Gastroesophageal sphincter (tissue), 4 donors: ENCODE measurements around the gene MON1A. TPM values are rescaled to one million over a fixed set of nuclear protein-coding genes. Genes with fewer than 3 reads are reported as not detected.
"Not testable (repeated sequence)": the region's sequence is repeated elsewhere in the genome, so short reads cannot be mapped to it uniquely, and the experiment has no call there.

ENCODE experiments used
- ATAC-seq: fragments of 150-250 bp; one replicate; pipeline ENCODE4 v1.9.1; 2016; ENCODE audit warnings: mild to moderate bottlenecking, moderate library complexity
- H3K27ac ChIP-seq, 4 donors: fragments of 200-600 bp; sonication (generic) in 3 of 4; 1 replicate in 3 of 4; 2 replicates in 1 of 4; pipeline ENCODE4 v1.5.1; 2016 to 2019
- H3K27me3 ChIP-seq: fragments of 200-600 bp; sonication (generic); one replicate; pipeline ENCODE4 v1.5.1; 2019
- H3K36me3 ChIP-seq, 2 donors: fragments of 200-600 bp; sonication (generic); one replicate each; pipeline ENCODE4 v1.5.1; 2019; ENCODE audit warnings: control low read depth in 1 of 2
- H3K4me1 ChIP-seq, 3 donors: fragments of 200-600 bp; sonication (generic); 1 replicate in 2 of 3; 2 replicates in 1 of 3; pipeline ENCODE4 v1.5.1; 2016 to 2019; ENCODE audit warnings: control low read depth in 2 of 3
- H3K4me3 ChIP-seq, 2 donors: fragments of 200-600 bp; sonication (generic); one replicate each; pipeline ENCODE4 v1.5.1; 2019; ENCODE audit warnings: mild to moderate bottlenecking in 1 of 2, moderate library complexity in 1 of 2
- H3K9me3 ChIP-seq, 3 donors: fragments of 200-600 bp; sonication (generic); one replicate each; pipeline ENCODE4 v1.5.1; 2017 to 2019; ENCODE audit warnings: control low read depth in 2 of 3
- EP300 ChIP-seq: sonication (generic); formaldehyde crosslinking; IDR thresholded peaks from one replicate; pipeline ENCODE4 v1.6.1; 2017; ENCODE audit warnings: antibody characterized with exemption, mild to moderate bottlenecking
- POLR2A ChIP-seq, 2 donors: fragments of 450-650 bp; IDR thresholded peaks; one replicate each; pipeline ENCODE4 v1.6.1; 2017; ENCODE audit warnings: antibody characterized with exemption in 2 of 2, mild to moderate bottlenecking in 2 of 2, moderate library complexity in 1 of 2
- POLR2AphosphoS5 ChIP-seq: sonication (generic); formaldehyde crosslinking; IDR thresholded peaks from one replicate; pipeline ENCODE4 v1.6.1; 2017; ENCODE audit warnings: antibody characterized with exemption
- WGBS, 2 donors: methylation state at CpG; one replicate each; pipeline ENCODE4 v1.1.5; 2018; ENCODE audit warnings: low coverage in 1 of 2; 5-methylcytosine and 5-hydroxymethylcytosine counted together
- total RNA-seq, 4 donors: library from RNA; depleted of rRNA; stranded (reverse); fragments of >200 nt; gene quantifications; one replicate each; pipeline ENCODE4 v1.1.0, GENCODE V29; 2016
- TF ChIP-seq, protein P1 (sequence below), 4 experiments: fragments of 200-600 bp in 2 of 4; fragments of 450-650 bp in 2 of 4; sonication (generic) in 1 of 4; IDR thresholded peaks; one replicate each; pipeline ENCODE4 v1.5.1; 2017 to 2019; ENCODE audit warnings: antibody characterized with exemption in 4 of 4, mild to moderate bottlenecking in 2 of 4, moderate library complexity in 2 of 4

Gene MON1A
- total RNA-seq, 4 donors from 2014 or later, result 9.0 to 21.8 (median 10.8) TPM

DNA sequence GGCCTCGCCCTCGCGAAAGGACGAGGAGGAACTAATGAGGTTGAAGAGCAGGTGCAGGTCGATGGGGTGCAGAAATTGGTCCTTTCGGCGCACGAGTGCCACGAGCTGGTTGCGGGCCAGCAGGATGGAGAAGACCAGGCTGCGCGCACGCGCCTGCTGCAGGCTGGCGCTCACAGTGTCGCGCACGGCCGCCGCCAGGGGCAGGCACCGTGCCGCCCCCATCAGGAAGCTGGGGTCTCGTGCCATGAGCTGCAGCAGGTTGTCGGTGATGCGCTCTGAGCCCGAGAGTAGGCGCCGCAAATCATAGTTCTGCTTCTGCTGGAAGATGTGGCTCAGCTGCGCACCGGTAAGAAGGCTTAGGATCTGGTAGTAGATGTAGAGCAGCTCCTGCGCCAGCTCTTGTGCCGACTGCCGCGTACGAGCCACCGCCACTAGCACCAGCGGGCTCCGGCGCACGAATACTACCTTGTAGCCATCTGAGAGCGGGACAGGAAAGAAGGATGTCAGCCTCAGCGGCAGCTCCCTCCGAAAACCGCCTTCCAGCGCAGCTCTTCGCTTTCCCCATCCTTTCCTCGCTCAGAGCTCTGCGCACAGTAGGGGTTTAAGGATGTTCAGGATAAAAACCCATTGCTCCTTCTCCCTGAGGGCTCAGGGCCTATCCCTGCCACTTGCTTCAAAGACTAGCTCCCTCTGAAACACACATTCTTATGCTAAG lies 19.0 kb downstream of the MON1A start:
- H3K36me3 ChIP-seq, result peaks cover 0 to 51% of the 10 kb centered on the region in 2 donors
- no peak overlapping the region for H3K27ac ChIP-seq
- no peak for ATAC-seq
- no peaks in the 10 kb centered on the region for H3K9me3 ChIP-seq
- H3K4me1 ChIP-seq, result peaks cover 0 to 12% (median 3%) of the 10 kb centered on the region in 3 donors
- TF ChIP-seq, protein P1, sequence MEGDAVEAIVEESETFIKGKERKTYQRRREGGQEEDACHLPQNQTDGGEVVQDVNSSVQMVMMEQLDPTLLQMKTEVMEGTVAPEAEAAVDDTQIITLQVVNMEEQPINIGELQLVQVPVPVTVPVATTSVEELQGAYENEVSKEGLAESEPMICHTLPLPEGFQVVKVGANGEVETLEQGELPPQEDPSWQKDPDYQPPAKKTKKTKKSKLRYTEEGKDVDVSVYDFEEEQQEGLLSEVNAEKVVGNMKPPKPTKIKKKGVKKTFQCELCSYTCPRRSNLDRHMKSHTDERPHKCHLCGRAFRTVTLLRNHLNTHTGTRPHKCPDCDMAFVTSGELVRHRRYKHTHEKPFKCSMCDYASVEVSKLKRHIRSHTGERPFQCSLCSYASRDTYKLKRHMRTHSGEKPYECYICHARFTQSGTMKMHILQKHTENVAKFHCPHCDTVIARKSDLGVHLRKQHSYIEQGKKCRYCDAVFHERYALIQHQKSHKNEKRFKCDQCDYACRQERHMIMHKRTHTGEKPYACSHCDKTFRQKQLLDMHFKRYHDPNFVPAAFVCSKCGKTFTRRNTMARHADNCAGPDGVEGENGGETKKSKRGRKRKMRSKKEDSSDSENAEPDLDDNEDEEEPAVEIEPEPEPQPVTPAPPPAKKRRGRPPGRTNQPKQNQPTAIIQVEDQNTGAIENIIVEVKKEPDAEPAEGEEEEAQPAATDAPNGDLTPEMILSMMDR (IDR thresholded peaks at IDR 0.05), result no peak
- TF ChIP-seq EP300 (no peak), POLR2A (IDR thresholded peaks at IDR 0.05) (no peak), POLR2AphosphoS5 (no peak)
- WGBS, 2 donors, result 80 to 86% methylated on average over 2 to 16 of the region's 48 CpGs
- H3K4me3 ChIP-seq, result no peak overlapping the region
- no peaks in the 10 kb centered on the region for H3K27me3 ChIP-seq

DNA sequence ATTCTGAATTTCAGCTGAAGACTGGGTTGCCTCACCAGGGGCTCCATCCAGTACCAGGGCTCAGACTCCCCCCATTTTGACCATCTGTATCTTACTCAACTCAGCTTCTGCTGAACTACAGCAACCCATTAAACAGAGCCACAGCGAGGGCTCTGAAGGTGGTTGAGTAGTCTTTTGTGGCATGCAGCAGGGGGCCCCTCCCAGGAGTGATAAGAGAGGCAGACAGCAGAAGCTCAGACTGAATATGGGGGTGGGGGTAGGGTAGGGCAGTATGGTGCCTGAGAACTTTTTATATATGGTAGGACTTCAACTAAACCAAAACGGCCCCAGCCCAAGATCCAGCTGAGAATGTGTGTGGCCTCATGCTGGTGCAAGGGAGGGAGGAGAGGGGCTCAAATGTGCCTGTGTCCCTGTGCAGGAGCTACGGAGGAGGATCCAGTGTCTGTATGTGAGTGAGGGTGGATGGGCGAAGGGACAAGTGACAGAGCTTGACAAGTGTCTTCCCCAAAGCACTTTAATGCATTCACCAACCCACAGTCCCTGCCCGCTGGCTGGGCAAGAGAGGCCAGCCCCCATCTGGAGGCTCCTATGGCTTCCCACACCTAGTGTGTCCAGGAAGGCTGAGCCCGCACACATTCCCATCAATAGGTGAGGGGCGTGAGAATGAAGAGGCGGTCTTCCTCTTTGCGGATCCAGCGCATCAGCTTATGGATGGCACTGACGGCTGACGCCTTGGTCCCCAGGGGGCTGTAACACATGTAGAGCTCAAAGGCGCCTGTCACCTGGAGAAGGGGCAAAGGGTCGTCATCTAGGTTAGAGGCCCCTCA lies 21.0 kb downstream of the MON1A start:
- Histone ChIP-seq H3K9me3 (no peaks in the 10 kb centered on the region), H3K4me3 (no peak overlapping the region), H3K36me3 (peaks cover 0 to 51% of the 10 kb centered on the region in 2 donors), H3K4me1 (peaks cover 0 to 30% (median 11%) of the 10 kb centered on the region in 3 donors), H3K27me3 (no peaks in the 10 kb centered on the region), H3K27ac (no peak overlapping the region)
- no peak for ATAC-seq
- TF ChIP-seq, protein P1 (IDR thresholded peaks at IDR 0.05), result no peak
- TF ChIP-seq POLR2A (IDR thresholded peaks at IDR 0.05), result no peak
- TF ChIP-seq EP300, result no peak
- TF ChIP-seq POLR2AphosphoS5, result no peak
- 72% methylated on average over 5 of the region's 14 CpGs; no CpG with 5 or more reads in 1 of the 2 donors for WGBS, 2 donors

DNA sequence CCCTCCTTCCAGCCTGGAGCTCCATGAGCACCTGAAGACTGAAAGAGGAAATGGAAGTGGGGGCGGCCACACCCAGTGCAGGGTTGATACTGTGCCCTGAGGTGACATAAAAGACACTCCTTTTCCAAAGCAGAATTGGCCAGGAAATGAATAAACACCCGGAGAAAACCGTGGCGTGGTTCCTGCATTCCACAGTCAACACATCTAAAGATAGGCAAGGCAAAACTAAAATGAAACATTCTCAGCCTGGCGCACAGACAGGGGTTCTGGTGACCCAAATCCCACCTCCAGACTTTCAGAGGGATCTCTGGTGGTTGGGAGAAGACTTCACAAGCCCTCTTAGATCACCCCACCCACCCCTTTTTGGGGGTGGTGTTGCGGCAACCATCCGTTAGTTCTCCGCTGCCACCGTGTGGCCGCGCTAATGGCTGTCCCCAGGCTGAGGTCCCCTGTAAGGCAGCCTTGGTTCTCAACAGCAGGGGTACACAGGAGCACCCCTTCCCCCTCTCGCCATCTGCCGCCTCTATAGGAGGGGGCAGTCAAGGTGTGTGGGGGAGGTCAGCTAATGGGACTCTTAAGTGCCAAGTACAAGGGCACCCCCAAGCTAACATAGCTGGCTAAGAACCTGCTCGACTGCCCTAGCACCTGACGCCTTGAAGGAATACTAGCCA lies 23.4 kb downstream of the MON1A start:
- WGBS, 2 donors, result 0 to 21% methylated on average over 2 to 3 of the region's 15 CpGs
- peak overlapping the region in 3 of 4 donors; percentile 59 to 71 (median 63) for H3K27ac ChIP-seq

DNA sequence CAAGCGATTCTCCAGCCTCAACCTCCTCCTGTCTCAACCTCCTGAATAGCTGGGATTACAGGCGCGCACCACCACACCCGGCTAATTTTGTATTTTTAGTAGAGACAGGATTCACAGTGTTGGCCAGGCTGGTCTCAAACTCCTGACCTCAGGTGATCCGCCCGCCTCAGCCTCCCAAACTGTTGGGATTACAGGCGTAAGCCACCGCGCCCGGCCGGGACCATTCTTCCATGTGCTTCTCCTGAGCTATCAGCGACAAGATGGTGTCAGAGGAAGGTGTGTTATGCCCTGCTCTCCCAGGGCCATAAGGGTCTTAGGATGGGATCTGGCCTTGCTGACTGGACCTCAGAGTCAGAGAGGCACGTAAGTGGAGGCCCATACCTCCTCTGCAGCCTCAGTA lies 25.2 kb downstream of the MON1A start:
- not testable (repeated sequence) for ATAC-seq, H3K27me3 ChIP-seq, H3K9me3 ChIP-seq
- peak overlapping the region in 3 of 4 donors; percentile 33 to 75 (median 56) for H3K27ac ChIP-seq
- whole genome bisulfite sequencing, 2 donors, result 89% methylated on average over 3 of the region's 13 CpGs; no CpG with 5 or more reads in 1 of the 2 donors
- H3K4me1 ChIP-seq, result peaks cover 0 to 68% (median 11%) of the 10 kb centered on the region in 3 donors
- H3K36me3 ChIP-seq, result peaks cover 0 to 12% of the 10 kb centered on the region in 2 donors
- peak overlapping the region in 1 of 2 donors; percentile 52 for H3K4me3 ChIP-seq

More for the DNA sequence above, 23.4 kb downstream of the MON1A start:
- Histone ChIP-seq H3K4me3 (peak overlapping the region; percentile 13 to 39), H3K36me3 (peaks cover 0 to 30% of the 10 kb centered on the region in 2 donors), H3K4me1 (peaks cover 0 to 54% (median 11%) of the 10 kb centered on the region in 3 donors), H3K27me3 (no peaks in the 10 kb centered on the region), H3K9me3 (no peaks in the 10 kb centered on the region)
- TF ChIP-seq POLR2AphosphoS5 (no peak), EP300 (no peak), POLR2A (IDR thresholded peaks at IDR 0.05) (no peak)
- TF ChIP-seq, protein P1 (IDR thresholded peaks at IDR 0.05), result peak in 3 of 4 experiments; percentile 69 to 75 (median 72)
- ATAC-seq, result peak; percentile 63
